GM23248 (cell line): ENCODE measurements around the gene GXYLT2.
"Not testable (repeated sequence)": the region's sequence is repeated elsewhere in the genome, so short reads cannot be mapped to it uniquely, and the experiment has no call there.

Experiments
- EZH2 ChIP-seq: fragments of 200-600 bp; sonication (generic); IDR thresholded peaks from 2 replicates; pipeline ENCODE4 v1.6.1; 2018; ENCODE audit warnings: antibody characterized with exemption, mild to moderate bottlenecking; ENCODE audit not compliant: insufficient read depth, poor library complexity, severe bottlenecking
- EZH2phosphoT487 ChIP-seq: fragments of 200-600 bp; sonication (generic); IDR thresholded peaks from 2 replicates; pipeline ENCODE4 v1.6.1; 2018; ENCODE audit warnings: antibody characterized with exemption, moderate library complexity, mild to moderate bottlenecking, low read depth; ENCODE audit not compliant: insufficient read depth

DNA sequence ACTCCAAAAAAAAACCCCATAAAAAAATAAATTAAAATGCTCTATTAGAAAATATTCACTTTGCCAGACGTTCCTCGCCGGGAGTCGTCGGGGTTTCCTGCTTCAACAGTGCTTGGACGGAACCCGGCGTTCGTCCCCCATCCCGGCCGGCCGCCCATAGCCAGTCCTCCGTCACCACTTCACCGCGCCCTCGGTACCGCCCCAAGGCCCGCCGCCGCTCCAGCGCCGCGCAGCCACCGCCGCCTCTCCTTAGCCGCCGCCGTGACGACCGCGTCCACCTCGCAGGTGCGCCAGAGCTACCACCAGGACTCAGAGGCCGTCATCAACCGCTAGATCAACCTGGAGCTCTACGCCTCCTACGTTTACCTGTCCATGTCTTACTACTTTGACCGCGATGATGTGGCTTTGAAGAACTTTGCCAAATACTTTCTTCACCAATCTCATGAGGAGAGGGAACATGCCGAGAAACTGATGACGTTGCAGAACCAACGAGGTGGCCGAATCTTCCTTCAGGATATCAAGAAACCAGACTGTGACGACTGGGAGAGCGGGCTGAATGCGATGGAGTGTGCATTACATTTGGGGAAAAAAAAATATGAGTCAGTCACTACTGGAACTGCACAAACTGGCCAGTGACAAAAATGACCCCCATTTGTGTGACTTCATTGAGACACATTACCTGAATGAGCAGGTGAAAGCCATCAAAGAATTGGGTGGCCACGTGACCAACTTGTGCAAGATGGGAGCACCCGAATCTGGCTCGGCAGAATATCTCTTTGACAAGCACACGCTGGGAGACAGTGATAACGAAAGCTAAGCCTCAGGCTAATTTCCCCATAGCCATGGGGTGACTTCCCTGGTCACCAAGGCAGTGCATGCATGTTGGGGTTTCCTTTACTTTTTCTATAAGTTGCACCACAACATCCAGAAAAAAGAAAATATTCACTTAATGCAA is 41.2 kb downstream of the GXYLT2 start:
- not testable (repeated sequence) for TF ChIP-seq EZH2, EZH2phosphoT487
